AG04450 (cell line): Measurements from ENCODE around the gene CAPN12. TPM values are rescaled to one million over a fixed set of nuclear protein-coding genes. Genes with fewer than 3 reads are reported as not detected.

ENCODE experiments used
- CTCF ChIA-PET: fragments of 300-600, 350-600 bp; formaldehyde crosslinking; extraction: SDS; loops from one replicate; lab custom pipeline; 2022; ENCODE audit warnings: antibody characterized with exemption, inconsistent platforms; lab: Charles Lee
- POLR2A ChIA-PET: fragments of 350-600 bp; formaldehyde crosslinking; extraction: SDS; loops from one replicate; lab custom pipeline; 2021; ENCODE audit warnings: antibody characterized with exemption, inconsistent platforms; lab: Yijun Ruan, JAX
- DNase-seq: peaks from one replicate; pipeline ENCODE4 v3.0.0-alpha.2; 2011; ENCODE audit warnings: low read depth, low spot score
- H3K27ac ChIP-seq: one replicate; pipeline ENCODE4 v1.5.1; 2012; ENCODE audit warnings: low read depth, low read length, control low read depth
- H3K27me3 ChIP-seq: one replicate; pipeline ENCODE4 v1.6.0; 2012; ENCODE audit warnings: low read length; ENCODE audit not compliant: control insufficient read depth, insufficient read depth
- H3K4me3 ChIP-seq: 2 replicates; pipeline ENCODE4 v1.5.1; 2011; ENCODE audit warnings: mild to moderate bottlenecking, low read depth, low read length, control low read depth
- H3K9me3 ChIP-seq: 2 replicates; pipeline ENCODE4 v1.5.1; 2012; ENCODE audit warnings: low read length; ENCODE audit not compliant: control insufficient read depth, insufficient read depth
- polyA plus RNA-seq: library from polyadenylated mRNA; depleted of rRNA; stranded (reverse); fragments of >200 nt; gene quantifications from 2 replicates; pipeline ENCODE4 v1.2.3, GENCODE V29; 2011
- TF ChIP-seq, protein P1 (sequence below): IDR thresholded peaks from 2 replicates; pipeline ENCODE4 v1.5.1; 2011; ENCODE audit warnings: low read depth, low read length, control low read depth, inconsistent platforms

The CAPN12 gene
- polyA plus RNA-seq, 1 experiment, result 0.69 TPM

GRCh38 chr19:38712161-38712748 is 32.0 kb downstream of the CAPN12 start:
- H3K27ac ChIP-seq, result peak overlapping the region; percentile 83
- CTCF ChIA-PET, result interaction anchor here (0.6 to 1.8 kb wide), 5 partner anchors 16 to 76 kb away, joined by 3 to 5 read pairs (median 3); partner anchors contain the start of gene ACTN4
- TF ChIP-seq, protein P1, sequence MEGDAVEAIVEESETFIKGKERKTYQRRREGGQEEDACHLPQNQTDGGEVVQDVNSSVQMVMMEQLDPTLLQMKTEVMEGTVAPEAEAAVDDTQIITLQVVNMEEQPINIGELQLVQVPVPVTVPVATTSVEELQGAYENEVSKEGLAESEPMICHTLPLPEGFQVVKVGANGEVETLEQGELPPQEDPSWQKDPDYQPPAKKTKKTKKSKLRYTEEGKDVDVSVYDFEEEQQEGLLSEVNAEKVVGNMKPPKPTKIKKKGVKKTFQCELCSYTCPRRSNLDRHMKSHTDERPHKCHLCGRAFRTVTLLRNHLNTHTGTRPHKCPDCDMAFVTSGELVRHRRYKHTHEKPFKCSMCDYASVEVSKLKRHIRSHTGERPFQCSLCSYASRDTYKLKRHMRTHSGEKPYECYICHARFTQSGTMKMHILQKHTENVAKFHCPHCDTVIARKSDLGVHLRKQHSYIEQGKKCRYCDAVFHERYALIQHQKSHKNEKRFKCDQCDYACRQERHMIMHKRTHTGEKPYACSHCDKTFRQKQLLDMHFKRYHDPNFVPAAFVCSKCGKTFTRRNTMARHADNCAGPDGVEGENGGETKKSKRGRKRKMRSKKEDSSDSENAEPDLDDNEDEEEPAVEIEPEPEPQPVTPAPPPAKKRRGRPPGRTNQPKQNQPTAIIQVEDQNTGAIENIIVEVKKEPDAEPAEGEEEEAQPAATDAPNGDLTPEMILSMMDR, result no peak
- POLR2A ChIA-PET, result interaction anchor here (0.6 to 2.0 kb wide), 6 partner anchors 26 to 218 kb away, joined by 3 to 25 read pairs (median 4); partner anchors contain the start of genes ACTN4, MRPS12 and SARS2
- H3K27me3 ChIP-seq, result no peaks in the 10 kb centered on the region
- no peaks in the 10 kb centered on the region; the same call in 1 of the 2 replicates for H3K9me3 ChIP-seq
- DNase-seq, result no peak
- H3K4me3 ChIP-seq, result no peak overlapping the region

DNA sequence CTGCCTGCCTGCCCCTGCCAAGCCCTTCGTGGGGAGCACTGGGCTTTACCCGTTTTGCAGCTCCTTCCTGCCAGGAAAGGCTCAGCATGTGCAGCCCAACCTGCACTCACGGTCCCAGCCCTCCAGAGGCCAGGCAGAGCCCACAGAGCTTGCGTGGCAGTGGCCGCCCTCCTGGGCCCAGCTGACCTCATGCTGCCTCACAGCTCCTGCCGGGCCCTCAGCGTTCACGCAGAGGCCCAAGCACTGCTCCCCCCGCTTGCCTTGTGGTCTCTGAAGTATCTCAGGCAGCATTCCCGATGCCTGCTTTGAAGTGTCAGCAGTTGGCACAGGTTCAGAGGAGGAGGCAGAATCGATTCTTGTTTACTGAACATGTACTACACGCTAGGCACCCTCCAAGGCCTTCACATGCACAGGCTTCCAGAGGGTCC is 32.5 kb downstream of the CAPN12 start:
- POLR2A ChIA-PET, result interaction anchor here (0.6 to 2.0 kb wide), 9 partner anchors 10 to 219 kb away, joined by 3 to 25 read pairs (median 3); partner anchors contain the start of genes ACTN4, MRPS12 and SARS2

DNA sequence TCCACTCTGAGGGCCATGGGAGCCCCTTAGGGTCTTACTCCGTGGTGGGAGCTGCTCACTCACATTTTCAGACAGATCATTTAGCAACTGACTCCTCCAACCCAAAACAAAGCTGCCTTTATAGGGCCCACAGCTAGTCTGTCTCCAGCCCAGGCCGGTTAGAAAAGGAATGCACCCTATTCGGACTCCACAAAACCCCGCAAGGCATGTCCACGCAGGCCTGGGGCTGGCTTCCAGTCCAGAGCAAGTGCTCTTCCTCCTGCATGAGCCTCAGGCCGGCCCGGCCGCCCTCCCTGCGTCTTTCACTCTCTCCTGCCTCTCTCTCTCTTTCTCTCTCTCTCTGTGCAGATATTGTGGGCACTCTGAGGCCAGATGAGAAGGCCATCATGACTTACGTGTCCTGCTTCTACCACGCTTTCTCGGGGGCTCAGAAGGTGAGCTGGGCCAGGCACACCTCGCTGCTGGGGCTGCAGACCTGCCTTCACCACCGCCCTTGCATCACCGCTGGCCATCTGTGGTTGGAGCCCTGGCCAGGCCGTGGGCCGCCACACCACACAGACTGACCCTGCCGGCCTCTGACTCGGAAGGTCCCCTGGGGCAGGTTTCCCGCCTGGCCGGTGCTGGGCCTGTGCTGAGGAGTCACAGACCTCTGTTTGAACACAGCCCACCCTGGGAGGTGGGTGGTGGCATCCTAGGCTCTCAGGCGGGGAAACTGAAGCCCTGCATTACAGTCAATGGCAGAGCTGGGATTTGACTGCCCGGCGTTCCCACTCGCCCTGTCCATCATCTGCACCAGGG is 33.1 kb downstream of the CAPN12 start:
- POLR2A ChIA-PET, result interaction anchor here (0.7 to 2.0 kb wide), 8 partner anchors 10 to 220 kb away, joined by 3 to 25 read pairs (median 4); partner anchors contain the start of genes ACTN4, MRPS12 and SARS2
- no peaks in the 10 kb centered on the region; the same call in 1 of the 2 replicates for H3K9me3 ChIP-seq
- TF ChIP-seq, protein P1, result no peak
- no peaks in the 10 kb centered on the region for H3K27me3 ChIP-seq
- CTCF ChIA-PET, result interaction anchor here (0.5 to 1.8 kb wide), 5 partner anchors 17 to 218 kb away, joined by 3 to 5 read pairs (median 3); partner anchors contain the start of gene ACTN4
- peak overlapping the region; percentile 83 for H3K27ac ChIP-seq
- H3K4me3 ChIP-seq, result no peak overlapping the region
- DNase-seq, result no peak

More for the DNA sequence above, 32.5 kb downstream of the CAPN12 start:
- H3K27ac ChIP-seq, result peak overlapping the region; percentile 83
- peak; percentile 86 for DNase-seq
- H3K9me3 ChIP-seq, result no peaks in the 10 kb centered on the region; the same call in 1 of the 2 replicates
- TF ChIP-seq, protein P1, result peak; percentile 30
- no peaks in the 10 kb centered on the region for H3K27me3 ChIP-seq
- CTCF ChIA-PET, result interaction anchor here (0.5 to 1.8 kb wide), 7 partner anchors 16 to 217 kb away, joined by 3 to 5 read pairs (median 3); partner anchors contain the start of gene ACTN4
- H3K4me3 ChIP-seq, result no peak overlapping the region

- ChIA-PET CTCF (no interaction called here), POLR2A (interaction anchor here (1.4 to 2.0 kb wide), 2 partner anchors 9 to 220 kb away, joined by 5 to 8 read pairs; partner anchors contain the start of genes MRPS12 and SARS2)
Measured at GRCh38 chr19:38710416-38710702, 33.9 kb downstream of the CAPN12 start.

More at GRCh38 chr19:38710416-38710702, 33.9 kb downstream of the CAPN12 start:
- DNase-seq, result no peak
- Histone ChIP-seq H3K4me3 (no peak overlapping the region), H3K27me3 (no peaks in the 10 kb centered on the region), H3K27ac (peak overlapping the region; percentile 83), H3K9me3 (no peaks in the 10 kb centered on the region; the same call in 1 of the 2 replicates)
- TF ChIP-seq, protein P1, result no peak
